AG10803 (cell line): ENCODE data around the gene FAM110A.
"Not testable (repeated sequence)": the region's sequence is repeated elsewhere in the genome, so short reads cannot be mapped to it uniquely, and the experiment has no call there.

ENCODE experiments used
- DNase-seq: peaks from one replicate; pipeline ENCODE4 v3.0.0; 2010; ENCODE audit warnings: low read depth
- H3K4me3 ChIP-seq: 2 replicates; pipeline ENCODE4 v1.5.1; 2011; ENCODE audit warnings: mild to moderate bottlenecking, low read length, control low read depth
- CTCF ChIP-seq: conservative IDR thresholded peaks from 2 replicates; pipeline ENCODE4 v1.5.1; 2011; ENCODE audit warnings: mild to moderate bottlenecking, low read length, control low read depth, inconsistent platforms

Gene FAM110A

GRCh38 chr20:805713-806112, 27.8 kb upstream of the FAM110A start:
- TF ChIP-seq CTCF, result no peak
- H3K4me3 ChIP-seq, result no peak overlapping the region
- DNase-seq, result no peak

- H3K4me3 ChIP-seq, DNase-seq: not testable (repeated sequence)
Measured at GRCh38 chr20:811776-812434, 21.6 kb upstream of the FAM110A start.

- not testable (repeated sequence) for DNase-seq, H3K4me3 ChIP-seq
Measured at GRCh38 chr20:812435-812814, 21.1 kb upstream of the FAM110A start.

GRCh38 chr20:813390-813789, 20.1 kb upstream of the FAM110A start:
- DNase-seq, result no peak
- TF ChIP-seq CTCF, result no peak
- H3K4me3 ChIP-seq, result no peak overlapping the region

GRCh38 chr20:815226-815625, 18.3 kb upstream of the FAM110A start:
- no peak overlapping the region for H3K4me3 ChIP-seq
- no peak for DNase-seq
- no peak for TF ChIP-seq CTCF

- H3K4me3 ChIP-seq, result no peak overlapping the region
- DNase-seq, result peak; percentile 45
- TF ChIP-seq CTCF, result peak; percentile 99
Measured at GRCh38 chr20:815914-816606, 17.5 kb upstream of the FAM110A start.

GRCh38 chr20:818001-818664, 15.4 kb upstream of the FAM110A start:
- no peak for DNase-seq
- no peak overlapping the region for H3K4me3 ChIP-seq
- no peak for TF ChIP-seq CTCF

- no peak for TF ChIP-seq CTCF
- no peak for DNase-seq
- H3K4me3 ChIP-seq, result no peak overlapping the region
Measured at GRCh38 chr20:819680-820322, 13.7 kb upstream of the FAM110A start.
